Progenitor cell of endocrine pancreas (in vitro differentiated cells): ENCODE measurements around the gene PRMT2. TPM values are rescaled to one million over a fixed set of nuclear protein-coding genes. Genes with fewer than 3 reads are reported as not detected.
"Not testable (repeated sequence)": the region's sequence is repeated elsewhere in the genome, so short reads cannot be mapped to it uniquely, and the experiment has no call there.

ENCODE experiments used
- DNase-seq: peaks from one replicate; pipeline ENCODE4 v3.0.0; 2021; ENCODE audit warnings: low spot score; ENCODE audit not compliant: unreplicated experiment
- H3K27ac Mint-ChIP-seq: 2 replicates; pipeline ENCODE4 v1.8.0; 2021; ENCODE audit warnings: mild to moderate bottlenecking, moderate library complexity, mixed read lengths
- H3K27me3 Mint-ChIP-seq: 2 replicates; pipeline ENCODE4 v1.8.0; 2021; ENCODE audit warnings: mixed read lengths
- H3K36me3 Mint-ChIP-seq: 2 replicates; pipeline ENCODE4 v1.8.0; 2022; ENCODE audit warnings: mixed read lengths; ENCODE audit not compliant: insufficient read depth
- H3K4me1 Mint-ChIP-seq: 2 replicates; pipeline ENCODE4 v1.8.0; 2021; ENCODE audit warnings: low read depth, mixed read lengths
- H3K4me3 Mint-ChIP-seq: 2 replicates; pipeline ENCODE4 v1.8.0; 2021; ENCODE audit warnings: low read depth, mild to moderate bottlenecking, moderate library complexity, mixed read lengths
- H3K9me3 Mint-ChIP-seq: 2 replicates; pipeline ENCODE4 v1.8.0; 2021; ENCODE audit warnings: low read depth, mixed read lengths
- CTCF ChIP-seq: fragments of 200-600 bp; sonication (generic); IDR thresholded peaks from one replicate; pipeline ENCODE4 v1.5.0; 2021; ENCODE audit warnings: antibody characterized with exemption, mild to moderate bottlenecking; ENCODE audit not compliant: unreplicated experiment
- total RNA-seq: library from RNA; stranded (reverse); gene quantifications from 2 replicates; pipeline ENCODE4 v1.2.1, GENCODE V29; 2021

Gene PRMT2
- total RNA-seq, 1 donor from 2014 or later: 94.1 TPM

- Mint-ChIP-seq H3K4me1 (no peaks in the 10 kb centered on the region), H3K27me3 (peaks cover 41% of the 10 kb centered on the region), H3K27ac (no peak overlapping the region), H3K9me3 (no peaks in the 10 kb centered on the region), H3K4me3 (no peak overlapping the region), H3K36me3 (no peaks in the 10 kb centered on the region)
- no peak for TF ChIP-seq CTCF
- DNase-seq: no peak
Observed at GRCh38 chr21:46674430-46675007, 39.0 kb downstream of the PRMT2 start.

- Mint-ChIP-seq H3K4me1 (no peaks in the 10 kb centered on the region), H3K9me3 (no peaks in the 10 kb centered on the region), H3K4me3 (no peak overlapping the region), H3K36me3 (no peaks in the 10 kb centered on the region), H3K27me3 (peaks cover 34% of the 10 kb centered on the region), H3K27ac (no peak overlapping the region)
- DNase-seq: no peak
- TF ChIP-seq CTCF: no peak
Observed at GRCh38 chr21:46675595-46676280, 40.3 kb downstream of the PRMT2 start.

- not testable (repeated sequence) for H3K27ac Mint-ChIP-seq, DNase-seq, H3K4me1 Mint-ChIP-seq, H3K9me3 Mint-ChIP-seq, H3K36me3 Mint-ChIP-seq, H3K4me3 Mint-ChIP-seq
- H3K27me3 Mint-ChIP-seq: peaks cover 29% of the 10 kb centered on the region
Observed at GRCh38 chr21:46676542-46676941, 41.1 kb downstream of the PRMT2 start.

- H3K36me3 Mint-ChIP-seq, H3K9me3 Mint-ChIP-seq, H3K4me1 Mint-ChIP-seq, H3K27ac Mint-ChIP-seq, DNase-seq, H3K4me3 Mint-ChIP-seq: not testable (repeated sequence)
- peaks cover 21% of the 10 kb centered on the region for H3K27me3 Mint-ChIP-seq
Observed at GRCh38 chr21:46681593-46681992, 46.1 kb downstream of the PRMT2 start.

GRCh38 chr21:46698652-46699051 lies 63.2 kb downstream of the PRMT2 start:
- not testable (repeated sequence) for H3K27me3 Mint-ChIP-seq, H3K4me3 Mint-ChIP-seq, H3K4me1 Mint-ChIP-seq, H3K9me3 Mint-ChIP-seq, DNase-seq, H3K36me3 Mint-ChIP-seq, H3K27ac Mint-ChIP-seq

- H3K27me3 Mint-ChIP-seq, H3K9me3 Mint-ChIP-seq, H3K4me1 Mint-ChIP-seq, H3K36me3 Mint-ChIP-seq, H3K4me3 Mint-ChIP-seq, H3K27ac Mint-ChIP-seq, DNase-seq: not testable (repeated sequence)
Observed at GRCh38 chr21:46699104-46699503, 63.6 kb downstream of the PRMT2 start.

Other genes starting within 250 kb of the PRMT2 start
- gene DIP2A, start 176.8 kb upstream of the PRMT2 start, total RNA-seq: 70.2 and 70.7 TPM in 2 replicates
- gene S100B, start 30.6 kb upstream of the PRMT2 start, total RNA-seq: not detected in 2 replicates